Mesenchymal stem cell (in vitro differentiated cells and primary cell): ENCODE measurements around the gene TRAM2.

Experiments used
- DNase-seq: peaks from one replicate; pipeline ENCODE4 v3.0.0-alpha.2; 2013
- H2AFZ ChIP-seq: one replicate; pipeline ENCODE4 v1.6.1; 2013; ENCODE audit warnings: low read depth, mild to moderate bottlenecking, control low read depth, inconsistent platforms, low read length, moderate library complexity
- H2AK5ac ChIP-seq: 2 replicates; pipeline ENCODE4 v1.6.1; 2013; ENCODE audit warnings: low read length, moderate library complexity, mild to moderate bottlenecking, inconsistent platforms; ENCODE audit not compliant: severe bottlenecking
- H2BK120ac ChIP-seq: one replicate; pipeline ENCODE4 v1.6.1; 2013; ENCODE audit warnings: low read depth, mild to moderate bottlenecking, inconsistent platforms, low read length, moderate library complexity
- H2BK12ac ChIP-seq, 2 experiments: one replicate each; pipeline ENCODE4 v1.6.1; 2013; ENCODE audit warnings: inconsistent platforms in 2 of 2, low read length in 2 of 2, mild to moderate bottlenecking in 2 of 2, moderate library complexity in 2 of 2, control low read depth in 1 of 2
- H2BK15ac ChIP-seq: one replicate; pipeline ENCODE4 v1.6.1; 2013; ENCODE audit warnings: mild to moderate bottlenecking, low read depth, inconsistent platforms; ENCODE audit not compliant: poor library complexity, severe bottlenecking
- H2BK5ac ChIP-seq: 2 replicates; pipeline ENCODE4 v1.6.1; 2013; ENCODE audit warnings: low read depth, mild to moderate bottlenecking, low read length, control low read depth, inconsistent platforms; ENCODE audit not compliant: poor library complexity, severe bottlenecking
- H3K14ac ChIP-seq, 2 experiments: one replicate each; pipeline ENCODE4 v1.6.1; 2013; ENCODE audit warnings: inconsistent platforms in 2 of 2, low read length in 2 of 2, control low read depth in 1 of 2, mild to moderate bottlenecking in 1 of 2, moderate library complexity in 1 of 2
- H3K18ac ChIP-seq, 2 experiments: one replicate each; pipeline ENCODE4 v1.6.1; 2013; ENCODE audit warnings: inconsistent platforms in 2 of 2, low read length in 2 of 2, control low read depth in 1 of 2, low read depth in 1 of 2, mild to moderate bottlenecking in 1 of 2
- H3K23ac ChIP-seq, 2 experiments: one replicate each; pipeline ENCODE4 v1.6.1; 2013; ENCODE audit warnings: inconsistent platforms in 2 of 2, low read length in 2 of 2, mild to moderate bottlenecking in 2 of 2, moderate library complexity in 2 of 2, control low read depth in 1 of 2
- H3K27ac ChIP-seq: 2 replicates; pipeline ENCODE4 v1.5.1; 2013; ENCODE audit warnings: mild to moderate bottlenecking, moderate library complexity, low read length, control low read depth, inconsistent platforms; ENCODE audit not compliant: poor library complexity, severe bottlenecking
- H3K27me3 ChIP-seq, 2 experiments: 2 replicates each; pipeline versions ENCODE4 v1.6.1 to v1.7.0; 2013; ENCODE audit warnings: low read length in 2 of 2, mild to moderate bottlenecking in 2 of 2, moderate library complexity in 2 of 2, control low read depth in 1 of 2, inconsistent platforms in 1 of 2; ENCODE audit not compliant: control insufficient read depth in 1 of 2, insufficient read depth in 1 of 2
- H3K36me3 ChIP-seq, 2 experiments: 2 replicates each; pipeline versions ENCODE4 v1.6.1 to v1.7.0; 2013; ENCODE audit warnings: low read length in 2 of 2, control low read depth in 1 of 2, inconsistent platforms in 1 of 2, low read depth in 1 of 2, mild to moderate bottlenecking in 1 of 2; ENCODE audit not compliant: insufficient read depth in 2 of 2, control insufficient read depth in 1 of 2
- H3K4ac ChIP-seq, 2 experiments: one replicate each; pipeline ENCODE4 v1.6.1; 2013; ENCODE audit warnings: inconsistent platforms in 2 of 2, low read length in 2 of 2, mild to moderate bottlenecking in 2 of 2, moderate library complexity in 2 of 2, control low read depth in 1 of 2, low read depth in 1 of 2
- H3K4me1 ChIP-seq: 2 replicates; pipeline ENCODE4 v1.6.1; 2013; ENCODE audit warnings: low read depth, low read length, control low read depth; ENCODE audit not compliant: control insufficient read depth, insufficient read depth
- H3K4me2 ChIP-seq: 2 replicates; pipeline ENCODE4 v1.6.1; 2013; ENCODE audit warnings: low read length, mild to moderate bottlenecking, inconsistent platforms; ENCODE audit not compliant: poor library complexity, severe bottlenecking
- H3K4me3 ChIP-seq, 2 experiments: 2 replicates each; pipeline versions ENCODE4 v1.5.1 to v1.7.0; 2013; ENCODE audit warnings: low read length in 2 of 2, mild to moderate bottlenecking in 2 of 2, control low read depth in 1 of 2, low read depth in 1 of 2; ENCODE audit not compliant: insufficient read depth in 1 of 2
- H3K79me1 ChIP-seq: replicated peaks from 2 replicates; pipeline ENCODE4 v1.6.1; 2013; ENCODE audit warnings: mild to moderate bottlenecking, control low read depth, low read length, inconsistent platforms; ENCODE audit not compliant: poor library complexity, severe bottlenecking
- H3K9ac ChIP-seq: 2 replicates; pipeline ENCODE4 v1.7.0; 2013; ENCODE audit warnings: mild to moderate bottlenecking, low read length, moderate library complexity
- H3K9me3 ChIP-seq: 2 replicates; pipeline ENCODE4 v1.7.0; 2013; ENCODE audit warnings: mild to moderate bottlenecking, low read length; ENCODE audit not compliant: control insufficient read depth
- H4K8ac ChIP-seq: one replicate; pipeline ENCODE4 v1.6.1; 2013; ENCODE audit warnings: inconsistent platforms, mild to moderate bottlenecking, low read length, moderate library complexity
- H4K91ac ChIP-seq: one replicate; pipeline ENCODE4 v1.6.1; 2013; ENCODE audit warnings: mild to moderate bottlenecking, low read length, inconsistent platforms
- WGBS: methylation state at CpG from one replicate; pipeline ENCODE4 v1.1.7; 2013; ENCODE audit warnings: mixed read lengths; 5-methylcytosine and 5-hydroxymethylcytosine counted together

TRAM2 gene

DNA sequence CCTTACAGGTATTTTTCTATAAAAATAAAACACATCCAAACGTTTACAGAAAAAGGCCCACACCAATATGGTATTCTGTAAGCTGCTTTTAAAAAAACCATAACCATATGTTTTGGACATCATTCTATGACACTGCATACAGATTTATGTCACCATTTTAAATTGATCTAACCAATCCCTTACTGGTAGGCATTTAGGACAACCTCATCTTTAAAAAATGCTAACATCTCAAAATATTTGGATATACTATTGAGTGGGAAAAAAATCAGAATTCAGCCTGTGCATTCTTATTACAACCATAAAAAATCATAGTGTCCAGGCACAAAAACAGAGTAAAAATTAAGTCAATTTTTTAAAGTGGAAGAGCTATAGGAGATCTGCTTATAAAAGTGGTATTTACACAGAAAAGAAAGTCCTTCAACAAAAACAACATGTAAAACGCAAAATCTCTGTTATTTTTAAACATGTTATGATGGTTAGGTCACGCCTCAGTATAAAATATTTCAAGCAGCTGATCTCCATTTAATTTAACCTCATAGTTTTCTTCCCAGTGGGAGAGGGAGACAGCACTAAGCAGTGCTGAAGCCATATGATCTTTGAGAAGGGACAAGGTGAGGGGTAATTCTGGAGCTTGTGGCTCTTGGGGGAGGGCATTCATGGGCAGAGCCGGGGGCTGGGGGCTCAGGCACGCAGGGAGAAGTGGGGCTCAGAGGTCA lies 21.2 kb downstream of the TRAM2 start:
- peak overlapping the region in 1 of 2 experiments; percentile 11 for H3K18ac ChIP-seq

DNA sequence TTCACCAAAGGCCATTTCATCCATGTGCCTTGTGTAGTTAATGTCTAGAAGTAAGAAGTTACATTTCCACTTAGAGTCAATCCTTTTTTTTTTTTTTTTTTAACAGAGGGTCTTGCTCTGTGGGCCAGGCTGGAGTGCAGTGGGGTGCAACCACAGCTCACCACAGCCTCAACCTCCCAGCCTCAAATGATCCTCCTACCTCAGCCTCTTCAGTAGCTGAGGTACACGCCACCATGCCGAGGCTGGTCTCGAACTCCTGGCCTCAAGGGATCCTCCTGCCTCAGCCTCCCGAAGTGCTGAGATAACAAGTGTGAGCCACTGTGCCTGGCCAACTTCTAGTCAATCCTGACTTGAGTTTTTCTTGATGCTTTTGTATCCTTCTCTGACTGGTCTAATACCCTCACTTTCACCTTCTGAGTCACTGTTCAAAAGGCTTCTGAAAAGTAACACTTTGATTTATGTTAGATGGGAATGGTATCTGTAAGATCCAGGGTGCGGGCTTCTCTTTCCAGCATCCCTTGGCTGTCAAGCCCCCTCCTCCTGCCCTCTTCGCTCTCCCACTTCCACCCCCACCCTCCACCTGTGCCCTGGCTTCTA lies 22.1 kb downstream of the TRAM2 start:
- no peak overlapping the region for H3K9ac ChIP-seq

More for the DNA sequence above, 21.2 kb downstream of the TRAM2 start:
- Histone ChIP-seq H3K23ac (no peak overlapping the region), H3K9me3 (no peaks in the 10 kb centered on the region), H2AK5ac (peak overlapping the region; percentile 47), H3K4me1 (peaks cover 36% of the 10 kb centered on the region), H3K4me3 (no peak overlapping the region), H2AFZ (no peak overlapping the region), H2BK15ac (no peak overlapping the region), H4K8ac (no peak overlapping the region), H3K27me3 (no peaks in the 10 kb centered on the region), H3K36me3 (peaks cover 5 to 30% of the 10 kb centered on the region in 2 experiments), H3K4me2 (no peak overlapping the region), H3K27ac (peak overlapping the region; percentile 74), H2BK120ac (no peak overlapping the region), H2BK5ac (no peak overlapping the region), H4K91ac (no peak overlapping the region), H3K4ac (no peak overlapping the region), H2BK12ac (peak overlapping the region in 1 of 2 experiments; percentile 42), H3K9ac (peak overlapping the region; percentile 24), H3K14ac (peak overlapping the region in 1 of 2 experiments; percentile 4), H3K79me1 (no peaks in the 10 kb centered on the region)
- WGBS: 98% methylated on average over 3 of the region's 5 CpGs
- no peak for DNase-seq

DNA sequence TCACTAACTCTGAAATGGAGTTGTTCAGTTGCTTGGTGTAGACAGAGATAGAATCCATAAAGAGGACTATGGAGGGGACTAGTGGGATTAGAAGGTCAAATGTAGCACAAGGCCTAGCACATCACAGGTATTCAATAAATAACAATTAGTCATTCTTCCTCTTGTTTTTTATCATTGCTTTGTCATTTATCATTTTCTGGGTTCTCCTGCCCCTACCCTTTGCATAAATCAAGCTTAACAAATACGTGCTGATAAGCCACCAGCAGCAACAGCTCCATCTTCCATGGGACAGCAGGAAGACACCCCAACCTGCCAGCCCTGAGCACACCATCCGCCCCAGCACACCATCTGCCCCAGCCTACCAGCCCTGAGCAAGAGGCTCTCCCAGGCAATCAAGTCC lies 23.1 kb downstream of the TRAM2 start:
- no peak overlapping the region for H3K9ac ChIP-seq
- no peaks in the 10 kb centered on the region for H3K27me3 ChIP-seq
- peak overlapping the region in 1 of 2 experiments; percentile 9 for H3K4ac ChIP-seq
- H3K23ac ChIP-seq: no peak overlapping the region
- H3K18ac ChIP-seq: peak overlapping the region; percentile 15 to 85
- no peaks in the 10 kb centered on the region for H3K9me3 ChIP-seq
- H3K4me3 ChIP-seq: no peak overlapping the region
- no peaks in the 10 kb centered on the region for H3K79me1 ChIP-seq
- peaks cover 44% of the 10 kb centered on the region for H3K4me1 ChIP-seq
- H2BK5ac ChIP-seq: no peak overlapping the region
- DNase-seq: no peak
- peaks cover 5 to 35% of the 10 kb centered on the region in 2 experiments for H3K36me3 ChIP-seq
- no peak overlapping the region for H2BK120ac ChIP-seq
- peak overlapping the region; percentile 8 for H4K8ac ChIP-seq
- WGBS: 73% methylated on average over 2 of the region's 2 CpGs
- H2AK5ac ChIP-seq: peak overlapping the region; percentile 69
- no peak overlapping the region for H3K14ac ChIP-seq
- H3K27ac ChIP-seq: peak overlapping the region; percentile 96
- H2AFZ ChIP-seq: no peak overlapping the region
- H2BK12ac ChIP-seq: peak overlapping the region in 1 of 2 experiments; percentile 23
- H3K4me2 ChIP-seq: no peak overlapping the region
- H4K91ac ChIP-seq: peak overlapping the region; percentile 2
- no peak overlapping the region for H2BK15ac ChIP-seq

More for the DNA sequence above, 22.1 kb downstream of the TRAM2 start:
- Histone ChIP-seq H3K18ac (peak overlapping the region in 1 of 2 experiments; percentile 8), H3K14ac (no peak overlapping the region), H2AFZ (no peak overlapping the region), H3K9me3 (no peaks in the 10 kb centered on the region), H4K8ac (peak overlapping the region; percentile 73), H3K4ac (no peak overlapping the region), H4K91ac (no peak overlapping the region), H2BK120ac (no peak overlapping the region), H3K23ac (no peak overlapping the region), H3K27me3 (no peaks in the 10 kb centered on the region), H2BK12ac (no peak overlapping the region), H2BK15ac (peak overlapping the region; percentile 60), H3K27ac (peak overlapping the region; percentile 2), H3K4me3 (no peak overlapping the region), H3K36me3 (peaks cover 5 to 36% of the 10 kb centered on the region in 2 experiments), H3K4me2 (no peak overlapping the region), H2BK5ac (no peak overlapping the region), H3K4me1 (peaks cover 43% of the 10 kb centered on the region), H2AK5ac (peak overlapping the region; percentile 62), H3K79me1 (no peaks in the 10 kb centered on the region)
- no peak for DNase-seq
- WGBS: 98% methylated on average over 6 of the region's 6 CpGs

DNA sequence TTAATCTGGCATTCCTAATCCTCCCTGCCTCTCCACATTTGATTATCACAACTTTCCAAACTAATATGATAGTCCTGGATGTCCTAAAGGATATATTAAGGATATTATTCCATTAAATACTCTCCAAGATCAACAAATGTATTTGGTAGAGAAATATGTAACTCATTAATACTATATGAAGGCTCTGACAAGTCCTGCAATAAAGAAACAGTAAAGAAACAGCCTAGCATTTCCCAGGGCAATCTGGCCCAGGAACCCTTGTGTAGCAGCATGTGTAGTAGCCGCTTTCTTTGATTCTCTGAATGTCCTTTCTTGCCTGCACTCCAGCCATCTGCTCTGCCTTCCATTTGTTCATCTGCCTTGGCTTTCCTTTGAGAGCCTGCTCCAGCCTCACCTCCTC lies 23.7 kb downstream of the TRAM2 start:
- H3K27ac ChIP-seq: peak overlapping the region; percentile 96
- no peak overlapping the region for H3K14ac ChIP-seq
- H3K18ac ChIP-seq: peak overlapping the region; percentile 50 to 52
- H3K23ac ChIP-seq: peak overlapping the region in 1 of 2 experiments; percentile 71
- no peaks in the 10 kb centered on the region for H3K27me3 ChIP-seq
- peak overlapping the region; percentile 52 for H4K91ac ChIP-seq
- no peak overlapping the region for H2AFZ ChIP-seq
- no peak overlapping the region for H3K4me3 ChIP-seq
- peak overlapping the region; percentile 16 for H4K8ac ChIP-seq
- peaks cover 5 to 35% of the 10 kb centered on the region in 2 experiments for H3K36me3 ChIP-seq
- 100% methylated on average over 1 of the region's 1 CpG for WGBS
- H3K79me1 ChIP-seq: no peaks in the 10 kb centered on the region
- H2BK15ac ChIP-seq: no peak overlapping the region
- H2AK5ac ChIP-seq: peak overlapping the region; percentile 69
- no peaks in the 10 kb centered on the region for H3K9me3 ChIP-seq
- H3K4ac ChIP-seq: peak overlapping the region; percentile 40 to 66
- no peak overlapping the region for H2BK120ac ChIP-seq
- peaks cover 43% of the 10 kb centered on the region for H3K4me1 ChIP-seq
- no peak overlapping the region for H2BK5ac ChIP-seq
- no peak overlapping the region for H3K9ac ChIP-seq
- DNase-seq: no peak
- H3K4me2 ChIP-seq: no peak overlapping the region
- peak overlapping the region in 1 of 2 experiments; percentile 25 for H2BK12ac ChIP-seq
